GM19351 (cell line): ENCODE measurements around the gene PKM.
"Not testable (repeated sequence)": the region's sequence is repeated elsewhere in the genome, so short reads cannot be mapped to it uniquely, and the experiment has no call there.

ENCODE experiments used
- ATAC-seq: cut with Tn5 transposase; IDR thresholded peaks from one replicate; pipeline ENCODE4 v1.9.1; 2021; ENCODE audit warnings: mild to moderate bottlenecking, moderate library complexity; ENCODE audit not compliant: unreplicated experiment

The PKM gene

DNA sequence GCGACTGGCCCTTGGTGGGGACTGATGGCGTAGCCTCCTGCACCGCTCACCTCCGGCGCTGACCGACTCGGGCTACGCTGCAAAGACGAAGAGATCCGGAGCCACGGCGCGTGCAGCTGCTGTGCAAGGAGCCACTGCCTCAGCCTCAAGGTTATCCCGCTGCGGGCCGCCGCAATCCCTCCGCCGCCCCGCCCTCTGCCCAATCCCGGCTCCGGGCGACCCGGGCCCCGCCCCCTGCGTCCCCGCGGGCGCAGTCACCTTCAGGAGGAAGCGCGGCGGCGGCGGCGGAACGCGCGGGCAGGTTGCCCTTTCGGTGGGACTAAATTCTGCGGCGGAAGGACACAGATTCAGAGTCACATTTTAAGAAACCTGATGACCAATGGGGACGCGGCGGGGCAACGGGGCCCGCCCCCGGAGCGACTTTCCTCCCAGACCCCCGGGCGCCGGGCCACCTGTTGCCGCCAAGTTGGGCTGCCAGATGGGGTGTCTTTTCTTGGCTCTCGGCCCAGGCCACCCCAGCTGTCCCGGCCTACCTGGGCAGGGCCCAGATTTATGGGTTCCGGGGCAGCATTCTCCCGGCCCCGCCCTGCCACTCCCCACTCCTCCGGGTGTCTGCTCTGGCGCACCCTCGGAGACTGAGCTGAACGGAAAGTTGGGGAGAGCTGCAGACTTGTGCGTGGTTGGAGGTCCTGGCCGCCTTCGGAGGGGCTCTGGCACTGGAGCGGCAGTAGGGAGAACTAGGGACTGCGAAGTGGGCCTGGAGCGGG lies at the start of gene PKM:
Gene PKM, minus strand, starts transcription at position 125 of the 767 bp plus-strand sequence. CDS start 12,093 bp downstream, outside the sequence.
- peak; percentile 30 for ATAC-seq

- ATAC-seq = no peak
Measured at GRCh38 chr15:72280751-72281150, 49.8 kb upstream of the PKM start.

GRCh38 chr15:72278737-72279136 lies 47.7 kb upstream of the PKM start:
- no peak for ATAC-seq

- ATAC-seq = no peak
Measured at GRCh38 chr15:72276326-72276700, 45.3 kb upstream of the PKM start.

GRCh38 chr15:72275635-72276325 lies 44.8 kb upstream of the PKM start:
- not testable (repeated sequence) for ATAC-seq

- ATAC-seq = no peak
Measured at GRCh38 chr15:72272997-72273352, 42.0 kb upstream of the PKM start.

DNA sequence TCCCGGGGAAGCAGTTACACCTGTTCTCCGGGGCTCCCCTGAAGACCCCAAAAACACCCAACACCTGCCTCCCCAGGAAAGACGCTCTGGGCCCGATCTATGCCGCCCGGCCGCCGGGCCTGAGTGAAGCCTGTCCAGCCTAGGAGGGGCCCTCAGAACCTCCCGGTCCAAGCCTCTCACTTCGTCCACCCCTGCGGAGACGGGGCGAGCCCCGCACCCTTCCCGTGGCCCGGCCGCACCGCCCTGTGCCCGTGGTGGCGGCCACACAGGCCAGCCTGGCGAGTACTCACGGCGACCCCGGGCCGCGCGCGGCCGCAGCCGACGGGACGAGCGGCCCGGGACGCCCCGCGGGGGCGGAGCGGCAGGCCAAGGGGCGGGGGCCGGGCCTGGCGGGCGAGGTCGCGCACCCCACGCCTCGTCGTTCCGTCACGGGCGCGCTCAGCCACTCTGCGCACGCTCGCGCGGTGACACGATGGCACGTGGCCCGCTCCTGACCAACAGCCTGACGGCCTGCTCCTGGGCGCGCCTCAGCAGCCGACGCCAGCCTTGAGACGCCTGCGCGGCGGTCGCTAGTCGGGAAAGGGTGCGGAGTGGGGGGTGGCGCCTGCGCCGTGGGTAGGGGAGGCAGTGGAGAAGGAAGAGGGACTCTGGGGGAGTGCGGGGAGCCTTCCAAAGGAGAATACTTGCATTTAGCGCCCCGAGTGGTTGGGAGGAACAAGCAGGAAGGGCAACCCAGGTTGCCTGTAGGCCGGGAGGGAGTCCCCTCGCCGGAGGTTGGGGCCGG lies 41.4 kb upstream of the PKM start, which contains the start of gene PARP6:
Gene PARP6, minus strand, starts transcription at position 342 of the 784 bp plus-strand sequence. CDS start 5,077 bp downstream, outside the sequence.
- ATAC-seq = peak; percentile 94

- ATAC-seq = no peak
Measured at GRCh38 chr15:72271895-72272212, 40.9 kb upstream of the PKM start.

DNA sequence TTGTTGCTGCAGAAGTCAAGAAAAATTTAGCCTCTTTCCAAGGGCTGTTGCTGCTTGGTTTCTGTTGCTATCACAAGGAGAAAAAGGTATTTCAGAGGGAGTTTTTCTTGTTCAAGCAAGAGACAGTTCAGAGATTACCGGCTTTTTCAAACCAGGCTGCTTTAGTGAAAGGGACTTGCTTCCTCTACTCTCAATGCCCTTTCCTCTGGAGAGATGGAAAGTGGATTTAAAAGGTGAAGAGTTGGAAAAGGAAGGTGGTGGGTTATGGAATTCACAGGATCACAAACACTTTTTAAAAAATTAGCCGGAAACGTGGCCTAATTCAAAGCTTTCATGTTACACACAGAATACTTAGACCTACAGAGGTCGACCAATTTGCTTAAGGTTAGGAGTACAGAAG lies 40.2 kb upstream of the PKM start:
- ATAC-seq = no peak

DNA sequence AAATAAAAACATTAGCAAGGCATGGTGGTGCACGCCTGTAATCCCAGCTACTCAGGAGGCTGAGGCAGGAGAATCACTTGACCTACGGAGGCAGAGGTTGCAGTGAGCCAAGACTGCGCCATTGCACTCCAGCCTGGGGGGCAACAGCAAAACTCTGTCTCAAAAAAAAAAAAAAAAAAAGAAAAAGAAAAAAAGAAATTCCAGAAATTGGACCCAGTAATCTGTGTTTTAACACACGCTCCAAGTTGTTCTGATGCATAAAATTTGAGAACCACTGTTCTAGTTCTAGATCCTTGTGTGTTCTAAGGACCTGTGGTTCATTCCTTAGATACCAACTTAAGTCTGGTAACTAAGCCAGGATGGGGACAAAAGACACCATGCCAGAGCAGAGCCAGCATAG lies 38.7 kb upstream of the PKM start:
- no peak for ATAC-seq

DNA sequence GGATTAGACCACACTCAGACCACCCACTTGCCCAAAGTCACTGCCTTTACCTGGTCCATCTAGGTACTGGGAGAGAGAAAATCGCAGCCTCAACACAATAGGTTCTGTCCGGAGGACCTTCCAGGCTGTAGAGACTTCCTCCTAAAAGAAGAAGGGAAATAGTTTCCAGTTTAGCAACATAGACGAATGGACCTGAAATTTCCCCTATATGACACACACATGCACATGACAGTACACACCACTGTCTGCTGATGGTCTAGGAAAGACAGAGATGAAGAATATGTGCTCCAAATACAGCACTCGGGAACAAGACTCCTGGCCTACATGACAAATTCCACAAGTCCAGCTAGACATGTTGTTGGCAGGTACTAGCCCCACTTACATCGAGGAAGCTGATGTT lies 34.0 kb upstream of the PKM start:
- ATAC-seq = no peak

GRCh38 chr15:72252663-72253299 lies 21.8 kb upstream of the PKM start:
- no peak for ATAC-seq

- ATAC-seq = no peak
Measured at GRCh38 chr15:72249142-72249810, 18.3 kb upstream of the PKM start.

DNA sequence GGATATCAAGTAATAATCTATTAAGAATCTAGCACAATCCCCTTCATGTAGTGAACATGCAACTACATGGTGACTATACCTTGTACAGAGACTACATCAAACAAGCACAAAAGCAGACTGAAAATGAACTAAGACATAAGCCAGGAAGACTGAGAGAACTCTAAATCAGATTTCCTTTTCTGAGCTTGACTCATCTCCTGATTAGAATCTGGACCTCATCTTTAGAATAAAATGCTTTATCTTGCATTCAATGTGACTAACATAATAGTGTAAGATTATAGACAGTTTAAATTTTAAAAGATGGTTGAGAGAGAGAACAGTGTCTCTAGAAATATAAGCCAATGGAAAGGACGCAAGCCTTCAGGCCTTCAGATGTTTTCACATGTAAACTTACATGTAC lies 17.5 kb upstream of the PKM start:
- no peak for ATAC-seq

- ATAC-seq = no peak
Measured at GRCh38 chr15:72242775-72243370, 11.9 kb upstream of the PKM start.

DNA sequence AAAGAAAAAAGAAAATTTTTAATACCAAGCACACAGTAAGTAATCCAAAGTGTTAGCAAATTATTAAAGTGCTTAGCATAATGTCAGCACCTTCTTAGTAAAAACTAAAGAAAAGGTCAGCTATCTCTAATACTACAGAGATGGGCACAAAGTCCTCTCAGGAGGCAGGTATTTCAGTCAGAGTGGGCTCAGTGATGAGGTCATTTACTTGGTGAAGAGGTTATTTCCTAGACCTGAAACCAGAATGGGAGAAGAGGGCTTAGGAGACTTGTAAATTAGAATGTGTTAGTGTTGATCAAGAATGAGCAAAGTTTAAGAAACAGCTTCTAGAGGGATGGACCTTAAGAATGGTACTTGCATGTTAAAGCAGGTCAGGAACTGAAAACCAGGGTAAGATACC lies 8.7 kb upstream of the PKM start:
- ATAC-seq = no peak

DNA sequence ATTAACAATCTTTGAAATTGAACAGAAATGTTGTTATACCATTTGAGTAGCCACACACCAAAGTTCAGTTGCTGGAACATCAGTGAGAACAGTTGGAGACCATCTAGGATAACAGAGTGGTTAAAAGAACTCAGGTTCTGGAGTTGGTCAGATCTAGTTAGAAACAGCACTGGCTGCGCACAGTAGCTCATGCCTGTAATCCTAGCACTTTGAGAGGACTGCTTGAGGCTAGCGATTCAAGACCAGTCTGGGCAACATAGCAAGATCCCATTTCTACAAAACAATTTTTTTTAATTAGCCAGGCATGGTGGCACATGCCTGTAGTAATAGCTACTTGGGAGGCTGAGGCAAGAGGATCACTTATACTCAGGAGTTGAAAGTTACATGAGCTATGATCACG lies 7.6 kb upstream of the PKM start:
- ATAC-seq = no peak

DNA sequence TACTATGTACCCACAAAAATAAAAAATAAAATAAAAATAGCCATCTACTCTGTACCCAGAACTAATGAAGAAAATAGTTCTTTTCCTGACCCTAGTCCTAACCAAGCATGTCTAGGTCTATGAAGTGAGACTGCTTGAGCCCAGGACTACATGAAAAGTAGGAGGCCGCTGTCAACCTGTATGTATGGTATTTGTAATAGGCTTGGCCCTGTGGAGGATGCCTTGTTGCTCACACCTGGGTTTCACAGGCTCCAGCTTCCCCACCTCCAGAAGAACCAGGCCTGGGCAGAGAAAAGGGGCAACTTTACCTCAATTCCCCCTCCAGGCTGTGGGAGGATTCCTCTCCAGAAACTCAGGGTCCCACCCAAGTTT lies 6.8 kb upstream of the PKM start:
- ATAC-seq = no peak

DNA sequence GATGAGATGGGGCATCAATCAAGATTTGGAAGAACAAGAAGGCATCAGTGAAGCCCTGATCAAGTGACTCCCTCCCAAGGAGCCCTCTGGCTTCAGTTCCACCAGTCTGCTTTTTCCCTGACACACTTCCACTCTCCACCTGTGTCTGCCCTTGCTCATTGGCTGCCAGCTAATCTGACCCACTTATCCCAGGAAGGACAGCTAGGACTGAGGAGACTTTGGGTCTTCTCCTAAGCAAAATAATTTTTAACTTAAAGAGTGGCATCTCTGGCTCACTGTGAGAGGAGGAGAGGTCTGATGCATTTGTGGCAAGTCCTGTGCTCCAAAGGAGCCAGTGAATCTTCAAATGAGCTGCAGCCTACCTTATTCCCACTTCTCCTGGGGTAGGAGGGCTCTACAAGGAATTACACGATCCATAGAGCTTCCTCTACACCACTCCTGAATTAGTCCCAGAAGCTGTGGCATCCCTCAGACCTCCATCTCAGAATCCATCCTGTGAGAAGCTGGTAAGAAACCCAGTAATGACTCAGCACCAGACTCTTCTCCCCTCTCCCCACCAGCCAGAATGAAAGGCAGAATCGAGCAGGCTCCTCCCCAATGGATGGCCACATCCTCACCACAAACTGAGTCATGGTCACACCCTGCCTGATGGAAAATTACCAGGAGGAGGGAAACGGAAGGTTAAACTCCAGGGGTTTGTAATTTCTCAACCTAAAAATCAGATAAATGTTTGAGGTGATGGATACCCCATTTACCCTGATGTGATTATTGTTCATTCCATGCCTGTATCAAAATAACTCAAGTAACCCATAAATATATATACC lies 6.3 kb upstream of the PKM start:
- ATAC-seq = peak; percentile 77
